ENCODE results near the gene ASGR1.
"Not testable (repeated sequence)": the region's sequence is repeated elsewhere in the genome, so short reads cannot be mapped to it uniquely, and the experiment has no call there.

The ASGR1 gene

GRCh38 chr17:7166873-7167272 lies 12.3 kb downstream of the ASGR1 start:
- DNase-seq (ENCODE audit: low read depth in 2 of 2): no peak

DNA sequence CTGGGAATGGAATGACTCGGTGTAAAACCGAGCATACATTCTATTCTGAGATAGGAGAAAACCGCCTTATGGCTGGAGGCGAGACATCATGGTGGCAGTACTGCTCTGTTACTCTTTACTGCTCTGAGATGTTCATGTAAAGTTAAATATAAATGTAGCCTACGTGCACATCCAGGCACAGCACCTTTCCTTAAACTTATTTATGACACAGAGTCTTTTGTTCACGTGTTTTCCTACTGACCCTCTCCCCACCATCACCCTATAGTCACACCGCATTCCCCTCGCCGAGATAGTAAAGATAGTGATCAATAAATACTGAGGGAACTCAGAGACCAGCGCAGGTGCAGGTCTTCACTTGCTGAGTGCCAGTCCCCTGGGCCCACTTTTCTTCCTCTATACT lies 19.6 kb downstream of the ASGR1 start:
- not testable (repeated sequence) for DNase-seq (ENCODE audit: low read depth in 2 of 2)

- DNase-seq (ENCODE audit: low read depth in 2 of 2): not testable (repeated sequence)
These were observed 20.7 kb downstream of the ASGR1 start for GRCh38 chr17:7158424-7158823.

DNA sequence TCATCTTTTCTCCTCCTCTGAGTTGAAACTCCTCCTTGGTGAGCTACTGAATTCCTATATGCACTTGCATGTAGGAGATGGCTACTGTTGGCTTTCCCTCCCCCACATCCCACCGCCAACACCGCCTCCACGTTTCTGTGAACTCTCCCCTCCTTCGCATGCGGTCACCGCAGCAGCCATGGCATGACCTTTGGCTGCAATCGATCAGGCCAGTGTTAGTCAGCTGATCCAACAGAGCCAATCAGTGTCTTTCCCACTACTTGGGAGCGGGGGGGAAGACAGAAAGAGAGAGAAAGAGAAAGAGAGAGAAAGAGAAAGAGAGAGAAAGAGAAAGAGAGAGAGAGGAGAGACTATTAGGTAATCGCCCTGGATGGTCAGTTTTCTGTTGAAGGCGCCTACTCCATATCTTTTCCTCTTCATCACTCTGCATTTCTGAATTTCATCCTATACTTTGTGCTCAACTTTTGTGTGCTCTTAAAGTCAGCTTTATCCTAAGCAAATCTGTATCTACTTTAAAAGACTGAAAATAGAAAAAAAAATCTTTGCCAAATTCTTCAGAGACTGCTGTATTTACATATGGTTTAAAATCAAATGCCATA lies 22.7 kb downstream of the ASGR1 start:
- DNase-seq (ENCODE audit: low read depth in 2 of 2): no peak

- DNase-seq (ENCODE audit: low read depth in 2 of 2): no peak
These were observed 31.4 kb downstream of the ASGR1 start for GRCh38 chr17:7147772-7148171.

DNA sequence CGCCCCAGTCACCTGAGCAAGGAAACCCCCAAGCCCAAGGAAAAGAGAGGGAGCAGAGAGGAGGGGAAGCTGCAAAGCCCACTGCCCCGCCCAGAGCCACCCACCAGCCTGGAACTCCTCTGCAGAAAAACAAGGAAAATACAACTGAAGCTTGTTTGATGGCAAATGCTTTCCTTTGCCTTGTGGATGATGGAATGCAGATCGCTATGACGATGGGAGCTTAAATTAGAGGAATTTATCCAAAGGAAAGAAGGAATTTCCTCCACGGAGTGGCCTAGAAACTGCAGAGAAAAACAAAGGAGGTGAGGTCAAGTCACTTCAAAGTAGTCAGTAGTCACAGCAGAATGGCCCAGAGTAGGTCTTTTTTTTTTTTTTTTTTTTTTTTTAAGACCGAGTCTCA lies 33.1 kb downstream of the ASGR1 start:
- DNase-seq (ENCODE audit: low read depth in 2 of 2): no peak

GRCh38 chr17:7144213-7144612 lies 35.0 kb downstream of the ASGR1 start:
- no peak for DNase-seq (ENCODE audit: low read depth in 2 of 2)

- no peak for DNase-seq (ENCODE audit: low read depth in 2 of 2)
These were observed 37.3 kb downstream of the ASGR1 start for GRCh38 chr17:7141824-7142223.

- DNase-seq (ENCODE audit: low read depth in 2 of 2): no peak
These were observed 39.8 kb downstream of the ASGR1 start for GRCh38 chr17:7139400-7139799.

GRCh38 chr17:7138800-7139381 lies 40.3 kb downstream of the ASGR1 start:
- DNase-seq (ENCODE audit: low read depth in 2 of 2): no peak

DNA sequence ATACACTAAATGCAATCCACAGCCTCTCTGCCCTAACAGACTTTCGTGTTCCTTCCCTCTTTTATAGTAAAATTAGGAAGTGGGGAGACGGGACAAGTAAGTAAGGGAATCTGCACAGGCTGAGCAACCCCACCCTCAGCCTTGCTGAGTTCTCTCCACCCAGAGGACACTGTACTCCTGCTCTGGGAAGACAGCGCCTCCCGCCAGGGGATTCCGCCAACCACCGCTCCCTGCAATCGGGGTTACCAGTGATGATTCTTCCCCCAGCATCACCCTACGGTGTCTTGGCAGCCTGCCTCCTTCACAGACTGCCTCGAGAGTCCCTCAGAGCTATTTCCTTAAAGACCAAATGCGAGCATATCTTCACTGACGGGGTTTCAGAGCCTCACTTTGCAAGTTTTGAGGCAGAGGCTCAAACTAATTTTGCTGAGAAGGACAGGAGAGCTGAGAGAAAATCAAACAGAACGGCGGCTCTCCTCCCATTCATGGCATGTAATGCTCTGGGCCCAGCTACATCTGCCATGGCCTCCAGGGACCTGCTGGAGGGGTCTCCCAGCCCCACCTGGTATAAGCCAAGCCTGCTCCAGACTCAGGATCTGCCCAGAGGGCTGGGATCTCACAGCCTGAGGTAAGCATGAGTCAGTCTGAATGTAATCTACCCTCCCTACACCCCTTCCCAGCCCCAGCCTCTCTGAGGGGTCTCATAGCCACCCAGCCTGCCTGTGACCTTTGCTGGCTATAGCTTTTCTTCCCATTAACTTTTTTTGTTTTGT lies 41.8 kb downstream of the ASGR1 start:
- no peak for DNase-seq (ENCODE audit: low read depth in 2 of 2)

DNA sequence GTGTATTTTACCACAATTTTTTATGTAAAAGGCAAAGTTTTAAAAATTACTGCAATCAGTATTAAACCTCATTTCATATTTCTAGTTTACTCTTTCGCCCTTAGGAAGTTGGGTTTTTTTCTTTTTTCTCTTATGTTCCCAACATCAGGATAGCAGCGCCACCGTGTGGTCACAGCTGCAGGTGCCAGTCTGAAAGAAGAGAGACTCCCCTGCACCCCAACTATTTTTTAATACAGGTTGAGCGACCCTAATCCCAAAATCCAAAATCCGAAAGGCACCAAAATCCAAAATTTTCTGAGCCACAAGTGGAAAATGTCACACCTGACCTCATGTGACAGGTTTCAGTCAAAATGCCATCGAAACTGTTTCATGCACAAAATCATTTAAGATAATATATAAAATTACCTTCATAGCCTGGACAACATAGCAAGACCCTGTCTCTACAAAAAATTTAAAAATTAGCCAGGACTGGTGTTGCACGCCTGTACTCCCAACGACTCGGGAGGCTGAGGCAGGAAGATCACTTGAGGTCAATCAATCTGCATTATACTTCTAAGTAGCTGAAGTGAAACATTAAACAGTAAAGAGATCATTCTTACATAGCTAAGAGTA lies 42.8 kb downstream of the ASGR1 start:
- peak; percentile 54 to 74 for DNase-seq (ENCODE audit: low read depth in 2 of 2)

DNA sequence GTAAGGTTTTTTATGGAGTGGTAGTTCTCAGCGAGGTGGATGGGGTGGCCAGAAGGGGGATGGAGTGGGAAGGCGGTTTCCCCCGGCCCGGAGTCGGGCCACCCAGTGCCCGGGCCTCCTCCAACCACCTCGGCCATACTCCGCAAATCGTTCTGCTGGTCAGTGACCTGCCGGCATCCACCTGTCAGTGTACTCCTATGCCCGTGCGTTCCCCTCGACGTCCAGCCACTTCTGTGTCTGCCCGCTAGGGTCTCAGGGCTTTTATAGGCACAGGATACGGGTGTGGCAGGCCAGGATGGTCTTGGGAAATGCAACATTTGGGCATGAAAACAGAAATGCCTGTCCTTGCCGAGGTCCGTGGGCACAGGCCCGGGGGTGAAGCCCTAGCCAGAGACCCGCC lies 45.3 kb downstream of the ASGR1 start:
- no peak for DNase-seq (ENCODE audit: low read depth in 2 of 2)

DNA sequence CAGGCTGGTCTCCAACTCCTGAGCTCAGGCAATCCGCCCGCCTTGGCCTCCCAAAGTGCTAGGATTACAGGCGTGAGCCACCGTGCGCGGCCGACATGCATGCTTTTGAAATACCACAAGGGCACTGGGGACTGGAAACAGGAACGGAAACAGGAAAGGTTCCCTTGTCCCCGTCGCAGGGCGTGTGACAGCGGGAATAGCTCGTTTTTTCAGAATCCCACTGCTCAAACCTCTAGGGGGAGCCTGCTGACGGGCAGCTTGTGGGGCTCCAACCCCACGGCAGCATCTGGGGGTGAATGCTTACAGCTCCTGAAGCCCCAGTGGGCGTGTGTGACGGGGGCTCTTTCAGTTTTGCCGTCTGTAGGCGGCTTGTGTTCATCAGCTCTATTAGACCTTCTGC lies 45.7 kb downstream of the ASGR1 start:
- peak; percentile 8 to 24 for DNase-seq (ENCODE audit: low read depth in 2 of 2)

GRCh38 chr17:7132511-7133094 lies 46.6 kb downstream of the ASGR1 start:
- DNase-seq (ENCODE audit: low read depth in 2 of 2): peak; percentile 27 to 29

GRCh38 chr17:7131423-7131791 lies 47.8 kb downstream of the ASGR1 start:
- DNase-seq (ENCODE audit: low read depth in 2 of 2): no peak

- DNase-seq (ENCODE audit: low read depth in 2 of 2): no peak
These were observed 48.3 kb downstream of the ASGR1 start for GRCh38 chr17:7130621-7131422.

GRCh38 chr17:7129311-7129710 lies 49.9 kb downstream of the ASGR1 start:
- no peak for DNase-seq (ENCODE audit: low read depth in 2 of 2)

- no peak for DNase-seq (ENCODE audit: low read depth in 2 of 2)
These were observed 51.0 kb downstream of the ASGR1 start for GRCh38 chr17:7128160-7128559.

DNA sequence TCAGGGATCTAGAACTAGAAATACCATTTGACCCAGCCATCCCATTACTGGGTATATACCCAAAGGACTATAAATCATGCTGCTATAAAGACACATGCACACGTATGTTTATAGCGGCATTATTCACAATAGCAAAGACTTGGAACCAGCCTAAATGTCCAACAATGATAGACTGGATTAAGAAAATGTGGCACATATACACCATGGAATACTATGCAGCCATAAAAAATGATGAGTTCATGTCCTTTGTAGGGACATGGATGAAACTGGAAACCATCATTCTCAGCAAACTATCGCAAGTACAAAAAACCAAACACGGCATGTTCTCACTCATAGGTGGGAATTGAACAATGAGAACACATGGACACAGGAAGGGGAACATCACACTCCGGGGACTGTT lies 51.7 kb downstream of the ASGR1 start:
- not testable (repeated sequence) for DNase-seq (ENCODE audit: low read depth in 2 of 2)

- not testable (repeated sequence) for DNase-seq (ENCODE audit: low read depth in 2 of 2)
These were observed 52.8 kb downstream of the ASGR1 start for GRCh38 chr17:7126386-7126785.

DNA sequence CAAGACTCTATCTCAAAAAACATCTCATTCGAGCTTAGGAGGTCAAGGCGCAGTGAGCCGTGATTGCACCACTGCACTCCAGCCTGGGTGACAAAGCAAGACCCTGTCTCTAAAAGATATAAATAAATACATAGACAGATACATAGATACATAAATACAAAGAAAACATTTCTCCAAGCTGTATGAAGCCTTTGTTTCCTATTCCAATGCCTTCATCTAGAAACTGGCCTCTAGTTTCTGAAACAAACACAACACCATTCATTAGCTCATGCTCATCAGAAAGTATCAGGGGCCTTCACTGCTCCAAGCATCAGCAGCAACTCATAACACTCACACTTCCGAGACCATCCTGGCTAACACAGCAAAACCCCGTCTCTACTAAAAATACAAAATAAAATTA lies 54.2 kb downstream of the ASGR1 start:
- DNase-seq (ENCODE audit: low read depth in 2 of 2): no peak

All from stimulated activated CD4-positive, alpha-beta T cell treated with anti-CD3 and anti-CD28 coated beads, Interleukin-12 subunit alpha, Interleukin-12 subunit beta, amount 100 ng/mL, for 24 hours (primary cell).